ENCODE data around the gene MCU. TPM values are rescaled to one million over a fixed set of nuclear protein-coding genes. Genes with fewer than 3 reads are reported as not detected.
"Not testable (repeated sequence)": the region's sequence is repeated elsewhere in the genome, so short reads cannot be mapped to it uniquely, and the experiment has no call there.

Gene MCU
- total RNA-seq, 1 experiment from 2014 or later: 37.2 TPM

DNA sequence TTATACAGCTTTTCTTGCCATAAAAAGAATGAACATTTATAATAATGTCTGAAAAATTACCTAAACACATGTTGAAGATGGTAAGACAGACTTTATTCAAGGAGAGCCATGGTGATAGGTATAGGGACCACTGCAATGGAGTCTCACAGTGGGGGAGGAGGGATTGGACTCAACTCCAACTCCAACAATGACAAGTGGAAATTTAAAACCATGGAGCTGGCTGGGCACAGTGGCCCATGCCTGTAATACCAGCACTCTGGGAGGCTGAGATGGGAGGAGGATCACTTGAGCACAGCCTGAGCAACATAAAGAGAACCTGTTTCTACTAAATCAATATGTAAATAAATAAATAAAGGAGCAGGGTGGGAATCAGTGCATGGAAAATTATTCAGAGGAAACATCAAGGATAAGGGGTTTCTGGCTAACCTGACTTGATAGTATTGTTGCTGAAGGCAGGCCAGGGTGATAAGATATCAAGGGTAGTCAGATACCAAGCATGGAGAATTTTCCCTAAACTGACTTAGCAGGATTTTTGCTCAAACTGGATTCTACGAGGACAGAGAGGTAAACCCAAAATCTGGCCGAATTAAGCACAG lies 46.6 kb upstream of the MCU start:
- Mint-ChIP-seq H3K36me3 (no peaks in the 10 kb centered on the region), H3K27me3 (ENCODE audit: low read depth) (no peaks in the 10 kb centered on the region), H3K27ac (no peak overlapping the region), H3K4me3 (no peak overlapping the region), H3K4me1 (no peaks in the 10 kb centered on the region), H3K9me3 (no peaks in the 10 kb centered on the region)
- ATAC-seq: no peak
- TF ChIP-seq NFATC4 (CRISPR knock-in tag; IDR thresholded peaks at IDR 0.05) (no peak), ZNF532 (CRISPR knock-in tag; IDR thresholded peaks at IDR 0.05; ENCODE audit: borderline replicate concordance) (no peak), ZNF232 (CRISPR knock-in tag; IDR thresholded peaks at IDR 0.05) (no peak), ZNF396 (CRISPR knock-in tag; IDR thresholded peaks at IDR 0.05; ENCODE audit: borderline replicate concordance) (no peak), SMAD4 (CRISPR knock-in tag; IDR thresholded peaks at IDR 0.05) (no peak), NFE2L1 (CRISPR knock-in tag; IDR thresholded peaks at IDR 0.05) (no peak), CDX4 (CRISPR knock-in tag; IDR thresholded peaks at IDR 0.05; ENCODE audit: borderline replicate concordance) (no peak), OVOL2 (CRISPR knock-in tag; IDR thresholded peaks at IDR 0.05; ENCODE audit: borderline replicate concordance) (no peak), ATF2 (CRISPR knock-in tag; IDR thresholded peaks at IDR 0.05; ENCODE audit: borderline replicate concordance, low read depth) (no peak)
- TF ChIP-seq, protein P1, sequence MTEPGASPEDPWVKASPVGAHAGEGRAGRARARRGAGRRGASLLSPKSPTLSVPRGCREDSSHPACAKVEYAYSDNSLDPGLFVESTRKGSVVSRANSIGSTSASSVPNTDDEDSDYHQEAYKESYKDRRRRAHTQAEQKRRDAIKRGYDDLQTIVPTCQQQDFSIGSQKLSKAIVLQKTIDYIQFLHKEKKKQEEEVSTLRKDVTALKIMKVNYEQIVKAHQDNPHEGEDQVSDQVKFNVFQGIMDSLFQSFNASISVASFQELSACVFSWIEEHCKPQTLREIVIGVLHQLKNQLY (CRISPR knock-in tag; IDR thresholded peaks at IDR 0.05): no peak
- TF ChIP-seq, protein P2, sequence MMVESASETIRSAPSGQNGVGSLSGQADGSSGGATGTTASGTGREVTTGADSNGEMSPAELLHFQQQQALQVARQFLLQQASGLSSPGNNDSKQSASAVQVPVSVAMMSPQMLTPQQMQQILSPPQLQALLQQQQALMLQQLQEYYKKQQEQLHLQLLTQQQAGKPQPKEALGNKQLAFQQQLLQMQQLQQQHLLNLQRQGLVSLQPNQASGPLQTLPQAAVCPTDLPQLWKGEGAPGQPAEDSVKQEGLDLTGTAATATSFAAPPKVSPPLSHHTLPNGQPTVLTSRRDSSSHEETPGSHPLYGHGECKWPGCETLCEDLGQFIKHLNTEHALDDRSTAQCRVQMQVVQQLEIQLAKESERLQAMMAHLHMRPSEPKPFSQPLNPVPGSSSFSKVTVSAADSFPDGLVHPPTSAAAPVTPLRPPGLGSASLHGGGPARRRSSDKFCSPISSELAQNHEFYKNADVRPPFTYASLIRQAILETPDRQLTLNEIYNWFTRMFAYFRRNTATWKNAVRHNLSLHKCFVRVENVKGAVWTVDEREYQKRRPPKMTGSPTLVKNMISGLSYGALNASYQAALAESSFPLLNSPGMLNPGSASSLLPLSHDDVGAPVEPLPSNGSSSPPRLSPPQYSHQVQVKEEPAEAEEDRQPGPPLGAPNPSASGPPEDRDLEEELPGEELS (CRISPR knock-in tag; IDR thresholded peaks at IDR 0.05): no peak
- TF ChIP-seq, protein P3, sequence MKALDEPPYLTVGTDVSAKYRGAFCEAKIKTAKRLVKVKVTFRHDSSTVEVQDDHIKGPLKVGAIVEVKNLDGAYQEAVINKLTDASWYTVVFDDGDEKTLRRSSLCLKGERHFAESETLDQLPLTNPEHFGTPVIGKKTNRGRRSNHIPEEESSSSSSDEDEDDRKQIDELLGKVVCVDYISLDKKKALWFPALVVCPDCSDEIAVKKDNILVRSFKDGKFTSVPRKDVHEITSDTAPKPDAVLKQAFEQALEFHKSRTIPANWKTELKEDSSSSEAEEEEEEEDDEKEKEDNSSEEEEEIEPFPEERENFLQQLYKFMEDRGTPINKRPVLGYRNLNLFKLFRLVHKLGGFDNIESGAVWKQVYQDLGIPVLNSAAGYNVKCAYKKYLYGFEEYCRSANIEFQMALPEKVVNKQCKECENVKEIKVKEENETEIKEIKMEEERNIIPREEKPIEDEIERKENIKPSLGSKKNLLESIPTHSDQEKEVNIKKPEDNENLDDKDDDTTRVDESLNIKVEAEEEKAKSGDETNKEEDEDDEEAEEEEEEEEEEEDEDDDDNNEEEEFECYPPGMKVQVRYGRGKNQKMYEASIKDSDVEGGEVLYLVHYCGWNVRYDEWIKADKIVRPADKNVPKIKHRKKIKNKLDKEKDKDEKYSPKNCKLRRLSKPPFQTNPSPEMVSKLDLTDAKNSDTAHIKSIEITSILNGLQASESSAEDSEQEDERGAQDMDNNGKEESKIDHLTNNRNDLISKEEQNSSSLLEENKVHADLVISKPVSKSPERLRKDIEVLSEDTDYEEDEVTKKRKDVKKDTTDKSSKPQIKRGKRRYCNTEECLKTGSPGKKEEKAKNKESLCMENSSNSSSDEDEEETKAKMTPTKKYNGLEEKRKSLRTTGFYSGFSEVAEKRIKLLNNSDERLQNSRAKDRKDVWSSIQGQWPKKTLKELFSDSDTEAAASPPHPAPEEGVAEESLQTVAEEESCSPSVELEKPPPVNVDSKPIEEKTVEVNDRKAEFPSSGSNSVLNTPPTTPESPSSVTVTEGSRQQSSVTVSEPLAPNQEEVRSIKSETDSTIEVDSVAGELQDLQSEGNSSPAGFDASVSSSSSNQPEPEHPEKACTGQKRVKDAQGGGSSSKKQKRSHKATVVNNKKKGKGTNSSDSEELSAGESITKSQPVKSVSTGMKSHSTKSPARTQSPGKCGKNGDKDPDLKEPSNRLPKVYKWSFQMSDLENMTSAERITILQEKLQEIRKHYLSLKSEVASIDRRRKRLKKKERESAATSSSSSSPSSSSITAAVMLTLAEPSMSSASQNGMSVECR (CRISPR knock-in tag; IDR thresholded peaks at IDR 0.05; ENCODE audit: borderline replicate concordance): no peak
- DNase-seq (ENCODE audit: low spot score): no peak
- ChIA-PET POLR2A (interaction anchor here (0.6 to 0.8 kb wide), 2 partner anchors 11 to 14 kb away, joined by 3 to 5 read pairs; no protein-coding TSS in a partner anchor), CTCF (interaction anchor here (1.2 kb wide), 1 partner anchor 416 kb away, joined by 3 read pairs; no protein-coding TSS in a partner anchor)

DNA sequence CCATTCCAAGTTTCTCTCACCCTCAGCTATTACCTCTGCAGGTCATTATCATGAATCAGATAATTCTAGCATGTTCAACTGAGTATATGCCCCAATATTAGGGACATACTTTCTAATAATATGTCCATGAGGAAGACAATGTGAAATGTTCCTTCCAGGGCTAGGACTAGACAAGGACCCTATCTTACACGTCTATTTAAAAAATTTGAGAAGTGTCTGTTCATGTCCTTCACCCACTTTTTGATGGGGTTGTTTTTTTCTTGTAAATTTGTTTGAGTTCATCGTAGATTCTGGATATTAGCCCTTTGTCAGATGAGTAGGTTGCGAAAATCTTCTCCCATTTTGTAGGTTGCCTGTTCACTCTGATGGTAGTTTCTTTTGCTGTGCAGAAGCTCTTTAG lies 45.0 kb upstream of the MCU start:
- H3K4me3 Mint-ChIP-seq; DNase-seq (ENCODE audit: low spot score); H3K27me3 Mint-ChIP-seq (ENCODE audit: low read depth); H3K36me3 Mint-ChIP-seq; POLR2A ChIA-PET; ATAC-seq; H3K4me1 Mint-ChIP-seq; CTCF ChIA-PET; H3K27ac Mint-ChIP-seq; H3K9me3 Mint-ChIP-seq: not testable (repeated sequence)
